M059J (cell line): ENCODE results near the gene ZNF710. TPM values are rescaled to one million over a fixed set of nuclear protein-coding genes. Genes with fewer than 3 reads are reported as not detected.

ENCODE experiments used
- DNase-seq: peaks from one replicate; pipeline ENCODE4 v3.0.0-alpha.2; 2012; ENCODE audit warnings: low read depth
- total RNA-seq: library from RNA; depleted of rRNA; stranded (reverse); fragments of >200 nt; shearing (Covaris generic); gene quantifications from 2 replicates; pipeline ENCODE4 v1.2.3, GENCODE V29; 2014

The ZNF710 gene
- total RNA-seq, 1 experiment from 2014 or later: 11.0 TPM

- no peak for DNase-seq
Measured at GRCh38 chr15:90018216-90018831, 17.2 kb downstream of the ZNF710 start.

DNA sequence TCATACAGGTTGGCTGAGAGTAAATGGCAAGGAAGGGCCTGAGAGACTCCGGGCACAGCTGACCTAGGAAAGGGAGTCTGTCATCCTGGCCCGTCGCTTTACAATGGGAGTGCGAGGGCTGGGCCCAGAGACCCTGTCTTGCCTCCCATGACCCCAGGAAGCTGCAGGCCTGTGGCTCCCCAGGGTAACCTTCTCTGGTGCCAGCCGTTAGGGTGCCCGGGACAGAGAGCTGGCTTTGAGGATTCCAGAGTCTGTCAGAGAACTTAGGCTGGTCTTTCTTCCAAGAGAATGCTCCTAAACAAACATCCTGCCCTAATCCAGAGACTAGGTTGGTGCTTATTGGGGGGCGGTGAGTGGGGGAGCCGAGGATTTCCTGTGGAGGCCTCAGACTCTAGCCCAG is 18.5 kb downstream of the ZNF710 start:
- no peak for DNase-seq

GRCh38 chr15:90020021-90020735 is 19.1 kb downstream of the ZNF710 start:
- DNase-seq: no peak

DNA sequence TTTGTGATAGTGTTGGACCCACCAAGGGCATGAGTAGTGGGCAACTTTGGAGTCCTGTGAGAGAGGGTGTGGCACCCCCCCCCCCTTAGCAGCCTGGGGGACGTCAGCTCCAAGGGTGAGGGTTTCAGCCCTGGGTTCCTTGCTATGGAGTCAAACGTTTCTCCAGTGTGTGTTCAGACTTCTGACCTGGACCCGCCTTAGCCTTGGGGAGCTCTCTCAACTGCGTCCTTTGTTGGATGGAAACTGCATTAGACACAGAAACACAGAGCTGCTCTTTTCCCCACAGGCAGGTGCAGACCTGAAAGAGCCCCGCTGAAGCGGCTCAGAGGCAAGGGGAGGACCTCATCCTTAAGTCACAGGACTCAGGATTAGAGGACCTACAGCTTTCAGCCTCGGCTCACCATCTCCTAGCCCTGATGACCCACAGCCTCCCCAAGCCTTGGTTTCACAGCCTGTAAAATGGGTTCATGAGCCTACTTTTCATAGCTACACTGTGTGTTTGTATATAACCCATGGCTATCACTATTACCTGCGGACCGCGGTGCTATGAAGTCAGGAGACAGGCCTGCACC is 19.9 kb downstream of the ZNF710 start:
- no peak for DNase-seq

GRCh38 chr15:90022345-90022744 is 21.2 kb downstream of the ZNF710 start:
- DNase-seq: no peak

DNA sequence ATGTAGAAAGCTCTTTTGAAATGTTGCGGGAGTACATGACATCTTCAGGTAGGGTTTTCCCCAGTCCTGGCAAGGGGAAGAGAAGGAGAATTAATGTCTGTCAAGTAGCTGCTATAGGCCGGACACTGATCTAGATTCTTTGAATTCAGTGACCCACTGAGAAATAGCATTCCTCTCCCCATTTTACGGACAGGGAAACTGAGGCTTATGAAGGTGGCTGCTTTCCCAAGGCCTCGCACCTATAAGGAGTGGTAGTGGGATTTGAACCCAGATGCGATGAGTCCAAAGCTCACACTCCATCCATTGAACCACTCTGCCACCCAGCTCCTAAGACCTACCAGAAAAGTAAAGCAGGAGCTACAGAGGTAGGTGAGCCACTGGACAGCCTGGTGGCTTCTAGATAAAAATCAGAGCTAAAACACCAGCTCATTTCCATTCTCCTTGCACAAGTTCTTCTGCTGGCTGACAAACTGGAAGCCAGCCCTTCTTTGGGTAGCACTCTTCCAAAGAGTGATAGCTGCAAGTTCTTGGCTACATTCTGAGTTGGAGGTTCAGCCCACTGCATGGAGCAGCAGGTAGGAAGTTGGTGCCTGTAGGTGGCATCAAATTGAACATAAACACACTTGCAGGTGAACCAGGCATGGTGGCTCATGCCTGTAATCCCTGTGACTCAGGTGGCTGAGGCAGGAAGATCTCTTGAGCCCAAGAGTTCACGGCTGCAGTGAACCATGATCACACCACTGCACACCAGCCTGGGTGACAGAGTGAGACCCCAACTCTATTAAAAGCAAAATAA is 22.0 kb downstream of the ZNF710 start:
- DNase-seq: no peak

DNA sequence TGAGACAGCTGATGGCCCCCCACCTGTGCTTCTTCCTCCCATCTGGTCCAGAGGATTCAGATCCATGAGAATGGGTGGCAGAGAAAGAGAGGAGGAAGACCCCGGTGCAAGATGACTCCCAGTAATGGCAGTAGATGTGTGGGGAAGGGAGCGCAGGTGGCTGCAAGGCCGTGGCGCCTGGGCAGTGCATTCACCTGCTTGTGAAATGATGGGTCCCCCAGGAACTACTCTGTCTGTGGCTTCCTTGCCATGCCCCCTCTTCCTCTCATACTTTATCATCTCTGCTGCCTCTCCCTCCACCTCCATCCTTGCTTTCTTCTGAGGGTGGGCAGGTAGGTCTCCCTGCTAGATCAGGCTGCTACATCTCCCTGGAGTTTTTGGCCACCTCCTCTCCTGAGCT is 23.3 kb downstream of the ZNF710 start:
- DNase-seq: no peak

- no peak for DNase-seq
Measured at GRCh38 chr15:90025489-90026033, 24.4 kb downstream of the ZNF710 start.

DNA sequence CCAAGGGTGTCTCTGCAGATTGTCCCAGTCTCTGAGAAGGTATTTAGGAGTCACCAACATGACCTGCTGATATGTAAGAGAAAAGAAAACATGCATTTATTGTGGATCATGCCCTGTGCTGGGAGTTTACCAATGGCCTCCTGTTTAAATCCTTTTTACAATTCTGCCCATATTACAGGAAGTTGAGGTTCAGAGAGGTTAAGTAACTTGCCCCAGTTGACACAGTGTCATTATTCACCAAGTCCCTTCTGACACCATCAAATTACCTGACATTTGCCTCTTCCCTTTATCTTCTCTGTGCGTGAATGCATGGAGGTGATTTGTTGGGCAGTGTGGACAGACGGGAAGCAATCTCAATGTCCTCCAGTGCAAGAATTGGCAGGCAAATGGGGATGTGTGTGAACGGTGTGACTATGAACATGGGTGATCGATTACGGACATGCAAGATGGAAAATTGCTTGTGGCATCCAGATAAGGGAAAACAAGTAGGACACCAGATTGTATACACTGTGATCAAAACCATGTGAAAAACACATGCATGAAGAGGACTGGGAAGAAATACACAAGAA is 27.3 kb downstream of the ZNF710 start:
- DNase-seq: no peak

DNA sequence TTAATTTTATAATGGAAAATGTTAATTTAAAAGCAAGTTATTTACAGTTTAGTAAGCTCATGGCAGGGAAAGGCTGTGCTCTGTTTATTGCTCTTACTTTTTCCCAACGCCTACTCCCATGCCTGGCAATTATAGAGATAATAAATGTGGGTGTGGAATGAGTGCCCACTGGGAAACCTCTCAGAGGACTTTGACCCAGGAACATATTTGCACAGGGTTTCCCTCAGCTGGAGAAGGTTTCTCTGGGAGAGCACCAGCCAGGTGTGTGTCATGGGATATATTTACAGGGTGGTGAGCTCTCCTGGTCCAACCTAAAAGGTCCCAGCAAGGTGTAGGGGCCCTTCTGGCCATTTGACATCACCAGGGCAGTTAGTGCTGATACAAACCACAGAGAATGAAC is 27.9 kb downstream of the ZNF710 start:
- DNase-seq: no peak

DNA sequence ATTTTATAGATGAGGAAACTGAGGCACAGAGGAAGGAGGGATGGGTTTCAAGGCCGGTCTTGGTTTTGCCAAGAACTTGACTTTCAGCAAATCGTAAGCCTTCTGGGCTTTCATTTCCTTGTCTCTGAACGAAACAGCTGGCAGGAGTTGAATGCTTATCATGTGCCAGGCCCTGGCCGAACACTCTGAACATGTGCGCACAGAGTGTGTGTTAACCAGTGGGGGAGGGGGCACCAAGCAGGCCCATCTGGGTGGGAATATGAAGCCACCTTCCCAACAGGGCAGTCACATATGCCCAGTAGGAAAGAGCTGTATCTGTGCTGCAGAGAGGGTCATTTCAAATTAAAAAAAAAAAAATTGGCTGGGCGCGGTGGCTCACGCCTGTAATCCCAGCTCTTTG is 29.3 kb downstream of the ZNF710 start:
- DNase-seq: no peak

DNA sequence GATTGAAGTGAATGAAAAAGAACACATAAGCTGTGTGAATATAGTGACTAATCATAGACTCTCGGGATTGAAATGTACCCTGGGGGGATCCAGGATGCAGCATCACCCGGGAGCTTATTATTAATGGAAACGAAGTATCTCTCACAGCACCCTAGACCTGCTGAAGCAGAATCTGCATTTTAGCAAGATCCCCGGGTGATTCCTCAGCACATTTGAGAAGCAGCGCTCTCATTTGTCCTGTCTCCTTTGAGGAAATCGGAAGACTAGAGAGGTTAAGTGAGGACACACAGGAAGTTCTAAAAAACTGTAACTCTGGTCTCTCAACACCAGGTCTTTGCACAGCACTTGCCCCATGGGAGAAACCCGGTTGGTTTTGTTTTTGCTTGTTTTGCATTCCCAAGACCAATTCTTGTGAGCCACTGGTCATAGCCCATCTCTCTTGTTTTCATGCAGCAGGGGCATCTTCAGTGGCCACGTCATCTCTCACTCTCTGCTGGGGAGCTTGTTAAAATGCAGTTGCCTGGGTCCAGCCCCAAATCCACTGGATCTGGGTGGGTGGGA is 30.2 kb downstream of the ZNF710 start:
- peak; percentile 64 for DNase-seq

DNA sequence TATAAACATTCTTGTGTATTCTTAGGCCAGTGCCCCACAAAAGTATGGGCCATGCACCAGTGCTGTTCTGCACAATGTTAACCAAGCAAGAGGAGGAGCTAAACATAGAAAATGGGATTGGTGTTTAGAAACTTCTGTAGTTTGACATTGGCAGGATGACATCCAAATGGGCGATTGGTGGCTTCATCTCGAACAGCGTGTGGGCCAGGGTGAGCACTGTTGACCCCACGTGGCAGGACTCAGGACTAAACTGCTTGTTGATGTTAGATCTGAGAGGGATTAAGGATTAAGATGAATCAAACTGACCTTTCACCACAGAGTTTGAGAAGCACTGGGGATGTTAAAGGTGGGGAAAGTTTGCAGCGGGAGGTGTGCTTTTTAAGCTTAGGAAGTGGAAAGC is 31.9 kb downstream of the ZNF710 start:
- no peak for DNase-seq

GRCh38 chr15:90033448-90033847 is 32.3 kb downstream of the ZNF710 start:
- no peak for DNase-seq

DNA sequence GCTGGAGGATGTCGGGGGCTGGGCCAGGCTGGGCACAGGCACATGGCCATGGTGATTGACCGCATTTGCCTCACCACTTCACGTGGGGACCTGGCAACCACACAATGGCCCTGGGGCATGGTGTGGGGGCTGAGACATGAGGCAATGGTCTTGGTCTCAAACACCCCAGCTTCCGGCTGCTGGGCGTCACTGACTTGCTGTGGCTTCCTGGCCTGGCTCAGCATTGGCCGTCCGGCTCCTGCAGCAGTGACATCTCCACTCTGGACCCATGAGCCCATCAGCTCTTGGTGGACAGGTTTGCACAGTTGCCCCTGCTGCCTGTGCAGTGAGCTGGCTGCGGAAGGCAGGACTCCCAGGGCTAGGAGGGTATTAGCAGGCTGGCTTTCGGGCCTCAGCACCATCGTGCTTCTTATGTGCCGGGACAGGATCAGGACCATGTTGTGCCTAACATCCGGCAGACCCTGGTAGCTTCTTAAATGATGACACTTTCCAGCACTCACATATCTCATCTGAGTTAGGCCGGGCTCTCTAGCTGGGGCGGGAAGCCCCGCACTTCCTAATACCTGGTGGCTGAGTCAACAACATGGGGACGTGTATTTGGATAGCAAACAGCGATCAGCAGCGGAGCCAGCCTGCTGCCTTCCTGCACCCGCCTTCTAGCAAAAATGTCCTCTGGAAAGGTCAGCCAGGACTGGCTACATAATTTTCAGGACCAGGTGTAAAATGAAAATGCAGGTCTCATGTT is 34.1 kb downstream of the ZNF710 start:
- DNase-seq: peak; percentile 59

DNA sequence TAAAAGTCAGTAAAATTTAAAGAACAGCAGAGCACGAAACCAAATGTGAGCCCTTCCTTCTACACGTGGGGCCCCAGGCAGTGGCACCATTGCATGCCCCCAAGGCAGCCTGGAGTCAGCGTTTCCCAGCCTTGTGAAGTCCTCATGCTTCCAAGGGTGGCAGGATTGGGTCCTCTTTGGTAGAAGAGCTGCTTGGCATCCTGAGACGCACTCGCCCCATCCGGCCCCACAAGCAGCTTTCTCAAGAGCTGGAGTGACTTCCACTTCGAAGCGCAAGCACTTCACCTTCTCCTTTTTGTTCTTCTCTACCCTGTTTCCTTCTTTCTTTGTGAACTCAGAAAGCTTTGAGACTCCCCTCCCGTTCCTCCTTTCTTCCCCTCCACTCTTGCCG is 34.7 kb downstream of the ZNF710 start:
- DNase-seq: no peak

DNA sequence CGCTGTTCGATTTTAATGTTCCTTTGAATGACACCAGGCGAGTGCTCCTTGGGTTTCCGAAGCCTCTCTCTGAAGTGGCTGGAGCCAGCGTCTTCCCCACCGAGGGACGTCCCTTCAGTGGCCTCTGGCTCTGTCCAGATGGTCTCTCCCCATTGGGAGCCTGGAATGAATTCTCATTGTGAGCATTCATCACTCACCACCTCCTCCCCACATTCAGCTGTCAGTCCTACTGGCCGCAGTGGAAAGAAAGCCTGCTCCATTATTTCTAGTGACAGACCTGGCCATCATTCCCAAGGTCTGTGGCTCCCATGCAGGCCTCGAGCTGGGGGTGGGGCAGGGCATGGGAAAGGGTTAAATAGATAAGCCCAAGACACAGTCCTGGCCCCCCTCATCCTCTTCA is 35.2 kb downstream of the ZNF710 start:
- no peak for DNase-seq

GRCh38 chr15:90036806-90037510 is 35.8 kb downstream of the ZNF710 start:
- DNase-seq: no peak

GRCh38 chr15:90037511-90037860 is 36.4 kb downstream of the ZNF710 start:
- DNase-seq: peak; percentile 32

GRCh38 chr15:90037961-90038631 is 37.0 kb downstream of the ZNF710 start:
- DNase-seq: peak; percentile 17
